ENCODE measurements around the gene RMI2. TPM values are rescaled to one million over a fixed set of nuclear protein-coding genes. Genes with fewer than 3 reads are reported as not detected.
A peak's percentile ranks its signal among the peaks of the same experiment; 100 is the strongest.

Gene RMI2
- total RNA-seq, 1 donor from 2014 or later, result 26.2 TPM

DNA sequence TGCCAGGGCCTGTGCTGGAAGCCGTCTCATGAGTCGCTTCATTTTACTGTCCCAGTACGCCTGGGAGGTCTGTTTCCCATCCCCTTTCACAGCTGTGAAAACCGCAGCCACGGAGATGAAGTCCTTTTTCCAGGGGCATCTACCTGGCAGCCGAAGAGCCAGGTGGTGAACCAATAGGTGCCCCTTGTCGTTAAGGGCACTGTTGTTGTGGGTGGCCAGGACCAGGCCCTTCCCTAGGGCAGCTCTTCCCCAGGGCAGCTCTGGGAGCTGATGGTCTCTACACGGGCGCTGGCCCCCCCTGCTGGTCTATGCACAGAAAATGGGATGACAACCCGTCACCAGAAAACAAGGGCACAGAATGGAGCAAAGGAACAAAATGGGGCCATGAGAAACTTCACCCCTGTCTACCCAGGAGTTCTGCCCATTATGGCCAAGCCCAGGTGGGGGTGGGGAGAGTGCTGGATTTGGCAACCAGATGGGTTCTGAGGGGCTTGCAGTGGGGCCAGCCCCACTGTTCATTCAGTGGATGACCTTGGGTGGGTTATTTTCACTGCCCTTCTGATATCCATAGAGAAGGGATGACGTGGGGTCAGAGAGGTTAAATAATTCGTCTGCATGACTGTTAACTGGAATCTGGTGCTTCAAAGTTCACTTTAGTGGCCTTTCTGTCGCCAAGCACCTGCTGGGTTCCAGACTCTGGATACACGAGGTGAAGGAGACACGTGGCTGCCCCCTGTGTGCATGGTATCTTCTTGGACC is 11.5 kb downstream of the RMI2 start:
- TF ChIP-seq, protein P1, sequence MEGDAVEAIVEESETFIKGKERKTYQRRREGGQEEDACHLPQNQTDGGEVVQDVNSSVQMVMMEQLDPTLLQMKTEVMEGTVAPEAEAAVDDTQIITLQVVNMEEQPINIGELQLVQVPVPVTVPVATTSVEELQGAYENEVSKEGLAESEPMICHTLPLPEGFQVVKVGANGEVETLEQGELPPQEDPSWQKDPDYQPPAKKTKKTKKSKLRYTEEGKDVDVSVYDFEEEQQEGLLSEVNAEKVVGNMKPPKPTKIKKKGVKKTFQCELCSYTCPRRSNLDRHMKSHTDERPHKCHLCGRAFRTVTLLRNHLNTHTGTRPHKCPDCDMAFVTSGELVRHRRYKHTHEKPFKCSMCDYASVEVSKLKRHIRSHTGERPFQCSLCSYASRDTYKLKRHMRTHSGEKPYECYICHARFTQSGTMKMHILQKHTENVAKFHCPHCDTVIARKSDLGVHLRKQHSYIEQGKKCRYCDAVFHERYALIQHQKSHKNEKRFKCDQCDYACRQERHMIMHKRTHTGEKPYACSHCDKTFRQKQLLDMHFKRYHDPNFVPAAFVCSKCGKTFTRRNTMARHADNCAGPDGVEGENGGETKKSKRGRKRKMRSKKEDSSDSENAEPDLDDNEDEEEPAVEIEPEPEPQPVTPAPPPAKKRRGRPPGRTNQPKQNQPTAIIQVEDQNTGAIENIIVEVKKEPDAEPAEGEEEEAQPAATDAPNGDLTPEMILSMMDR (conservative IDR thresholded peaks at IDR 0.05; ENCODE audit: low read depth, low read length), result peak; percentile 83
- DNase-seq (ENCODE audit: low read depth), result no peak
- H3K4me3 ChIP-seq (ENCODE audit: low read depth, low read length), result no peak overlapping the region

DNA sequence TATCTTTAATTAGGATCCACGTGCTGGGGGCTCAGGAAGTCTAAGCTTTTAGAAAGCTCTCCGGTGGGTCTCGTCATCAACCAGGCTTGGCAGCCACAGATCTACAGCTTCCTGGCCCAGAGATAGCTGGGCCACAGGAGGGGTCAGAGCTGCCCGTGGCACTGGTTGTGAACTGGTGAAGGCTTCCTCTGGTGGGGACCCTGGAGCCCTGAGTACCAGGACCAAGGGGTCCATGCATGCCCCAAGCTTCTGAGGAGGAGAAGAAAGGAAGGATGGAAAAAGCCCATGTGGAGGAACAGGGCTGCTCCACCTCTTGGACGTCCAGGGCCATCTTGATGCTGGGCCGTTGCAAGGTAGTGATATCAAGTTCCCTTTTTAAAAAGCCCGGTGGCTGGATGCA is 13.3 kb downstream of the RMI2 start:
- TF ChIP-seq, protein P1 (conservative IDR thresholded peaks at IDR 0.05; ENCODE audit: low read depth, low read length), result no peak
- no peak for DNase-seq (ENCODE audit: low read depth)

DNA sequence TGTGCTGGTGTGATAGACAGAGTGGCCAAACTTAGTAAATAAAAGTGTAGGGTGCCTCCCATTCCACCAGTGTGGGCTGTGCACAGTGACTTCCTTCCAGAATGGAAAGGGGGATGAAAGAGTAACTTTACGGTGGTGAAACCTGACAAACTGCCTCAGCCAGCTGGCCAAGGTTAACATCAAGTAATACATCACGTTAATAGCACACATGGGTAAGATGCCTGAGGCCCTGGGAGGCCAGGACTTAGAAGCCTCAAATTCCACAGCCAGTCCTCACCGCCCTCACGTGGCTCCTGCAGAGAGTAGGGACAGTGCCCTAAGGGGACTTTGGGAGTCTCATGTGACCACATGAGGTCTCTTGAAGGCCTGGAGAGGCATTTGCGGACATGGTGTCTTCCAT is 14.1 kb downstream of the RMI2 start:
- TF ChIP-seq, protein P1 (conservative IDR thresholded peaks at IDR 0.05; ENCODE audit: low read depth, low read length), result no peak
- H3K4me3 ChIP-seq (ENCODE audit: low read depth, low read length), result no peak overlapping the region
- DNase-seq (ENCODE audit: low read depth), result peak; percentile 83

More for the DNA sequence above, 13.3 kb downstream of the RMI2 start:
- H3K4me3 ChIP-seq (ENCODE audit: low read depth, low read length), result no peak overlapping the region

DNA sequence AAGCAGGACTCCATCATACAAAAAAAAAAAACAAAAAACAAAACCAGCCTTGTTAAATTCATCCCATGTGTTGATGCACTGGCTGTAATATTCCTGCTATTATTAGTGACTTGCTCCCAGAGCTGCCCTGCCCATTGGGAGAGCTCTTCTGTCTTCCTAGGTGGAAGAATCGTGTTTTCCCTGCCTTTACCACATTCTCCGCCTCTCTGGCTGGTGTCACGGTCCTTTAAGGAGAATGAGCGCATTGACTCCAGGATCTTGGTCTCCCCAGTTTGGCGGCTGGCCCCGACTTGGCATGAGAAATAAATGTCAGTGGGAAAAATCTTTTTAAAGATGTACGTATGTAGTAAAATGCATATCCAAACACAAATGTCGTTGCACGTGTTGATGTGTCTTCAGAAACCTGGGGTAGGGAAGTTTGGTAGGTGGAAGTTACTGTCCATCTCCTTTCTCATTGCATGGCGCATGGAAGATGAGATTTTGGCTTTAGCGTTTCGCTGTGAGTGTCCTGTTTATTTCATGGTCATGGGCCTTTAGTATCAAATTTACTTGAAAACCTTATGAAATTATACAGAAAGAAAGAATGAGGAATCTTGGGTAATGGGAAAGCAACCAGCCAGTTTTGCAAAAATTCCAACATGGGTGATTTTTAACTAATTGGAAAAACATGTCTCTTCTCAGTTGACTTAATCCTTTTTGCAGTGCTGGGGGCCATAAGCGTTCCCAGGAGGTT is 15.5 kb downstream of the RMI2 start:
- no peak overlapping the region for H3K4me3 ChIP-seq (ENCODE audit: low read depth, low read length)
- TF ChIP-seq, protein P1 (conservative IDR thresholded peaks at IDR 0.05; ENCODE audit: low read depth, low read length), result no peak
- no peak for DNase-seq (ENCODE audit: low read depth)

DNA sequence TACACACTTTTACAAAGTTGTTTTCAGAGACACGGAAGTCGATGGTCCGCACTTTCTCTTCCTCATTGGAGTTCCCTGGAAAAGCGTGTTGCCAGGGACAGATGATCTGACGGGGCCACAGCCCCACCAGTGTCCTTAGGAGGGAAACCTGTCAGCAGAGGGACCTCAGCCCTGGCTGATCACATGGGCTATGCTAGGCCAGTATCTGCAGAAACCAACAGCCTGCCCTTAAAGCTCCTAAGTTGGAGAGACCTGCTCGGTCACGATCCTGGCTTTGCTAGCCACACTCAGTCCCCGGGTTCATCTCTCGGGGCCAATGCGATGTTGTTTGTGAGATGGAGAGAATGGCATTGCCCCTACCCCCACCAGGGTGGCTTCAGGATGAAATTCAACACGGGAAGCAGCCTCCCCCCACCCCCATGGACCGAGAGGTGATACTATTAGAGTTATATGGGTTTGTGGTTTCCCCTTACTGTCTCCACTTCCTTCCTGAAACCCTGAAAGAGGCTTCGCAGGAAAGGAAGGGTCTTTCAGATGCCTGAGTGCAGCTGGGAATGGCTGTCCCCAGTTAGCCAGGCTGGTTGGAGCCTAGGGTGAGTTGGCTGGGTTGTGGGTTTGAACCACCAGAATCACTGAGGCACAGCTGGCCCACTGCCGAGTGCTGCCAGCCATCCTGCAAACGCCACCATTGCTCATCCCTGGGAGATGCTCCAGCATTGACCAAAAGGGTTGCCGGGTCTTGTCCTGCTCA is 16.6 kb downstream of the RMI2 start:
- DNase-seq (ENCODE audit: low read depth), result no peak
- H3K4me3 ChIP-seq (ENCODE audit: low read depth, low read length), result no peak overlapping the region
- TF ChIP-seq, protein P1 (conservative IDR thresholded peaks at IDR 0.05; ENCODE audit: low read depth, low read length), result no peak

DNA sequence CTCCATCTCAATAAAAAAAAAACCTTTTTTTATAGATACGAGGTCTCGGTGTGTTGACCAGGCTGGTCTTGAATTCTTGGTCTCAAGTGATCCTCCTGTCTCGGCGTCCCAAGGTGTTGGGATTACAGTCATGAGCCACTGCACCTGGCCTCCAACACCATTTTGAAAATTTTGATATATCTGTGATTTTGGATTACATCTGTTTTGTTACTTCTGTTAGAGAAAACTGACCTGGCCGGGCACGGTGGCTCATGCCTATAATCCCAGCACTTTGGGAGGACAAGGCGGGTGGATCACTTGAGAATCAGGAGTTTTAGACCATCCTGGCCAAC is 18.6 kb downstream of the RMI2 start:
- DNase-seq (ENCODE audit: low read depth), result no peak
- H3K4me3 ChIP-seq (ENCODE audit: low read depth, low read length), result no peak overlapping the region
- TF ChIP-seq, protein P1 (conservative IDR thresholded peaks at IDR 0.05; ENCODE audit: low read depth, low read length), result no peak
